ENCODE measurements around the gene L3MBTL1.

The L3MBTL1 gene

DNA sequence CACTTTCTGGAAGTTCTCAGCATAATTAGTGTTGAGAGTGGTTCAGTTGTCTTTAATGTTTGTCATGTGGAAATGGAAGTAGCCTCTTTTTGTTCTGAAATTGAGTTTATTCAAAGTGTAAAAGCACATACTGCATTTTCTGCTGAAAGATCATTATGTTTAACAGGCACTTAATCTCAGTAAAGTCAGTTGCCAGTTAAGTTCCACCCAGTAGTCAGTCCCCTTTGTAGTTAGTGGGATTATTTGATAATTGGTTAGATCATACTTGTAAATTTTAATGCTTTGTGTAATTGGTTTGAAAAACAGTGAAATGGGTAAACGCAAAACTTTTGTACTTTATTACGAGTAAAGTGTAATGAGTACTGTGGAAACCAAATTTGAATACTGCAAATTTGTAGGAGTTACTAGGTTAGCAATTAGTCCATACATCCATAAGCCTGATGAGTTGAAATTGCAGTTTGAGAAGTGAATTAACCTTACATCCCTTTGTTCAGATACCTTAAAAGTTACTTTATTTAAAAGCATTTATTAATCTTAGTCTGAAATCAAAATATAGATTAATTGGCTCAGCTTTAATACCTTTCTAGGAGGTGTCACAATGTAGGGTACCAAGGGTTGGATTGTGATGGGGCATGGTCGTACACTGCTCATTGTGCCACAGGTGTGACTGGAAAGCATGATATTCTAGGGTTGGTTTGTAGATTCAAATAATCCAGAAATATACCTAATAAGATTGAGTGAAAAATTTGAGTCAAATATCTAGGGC, 45.4 kb upstream of the L3MBTL1 start:
- TF ChIP-seq, protein P1, sequence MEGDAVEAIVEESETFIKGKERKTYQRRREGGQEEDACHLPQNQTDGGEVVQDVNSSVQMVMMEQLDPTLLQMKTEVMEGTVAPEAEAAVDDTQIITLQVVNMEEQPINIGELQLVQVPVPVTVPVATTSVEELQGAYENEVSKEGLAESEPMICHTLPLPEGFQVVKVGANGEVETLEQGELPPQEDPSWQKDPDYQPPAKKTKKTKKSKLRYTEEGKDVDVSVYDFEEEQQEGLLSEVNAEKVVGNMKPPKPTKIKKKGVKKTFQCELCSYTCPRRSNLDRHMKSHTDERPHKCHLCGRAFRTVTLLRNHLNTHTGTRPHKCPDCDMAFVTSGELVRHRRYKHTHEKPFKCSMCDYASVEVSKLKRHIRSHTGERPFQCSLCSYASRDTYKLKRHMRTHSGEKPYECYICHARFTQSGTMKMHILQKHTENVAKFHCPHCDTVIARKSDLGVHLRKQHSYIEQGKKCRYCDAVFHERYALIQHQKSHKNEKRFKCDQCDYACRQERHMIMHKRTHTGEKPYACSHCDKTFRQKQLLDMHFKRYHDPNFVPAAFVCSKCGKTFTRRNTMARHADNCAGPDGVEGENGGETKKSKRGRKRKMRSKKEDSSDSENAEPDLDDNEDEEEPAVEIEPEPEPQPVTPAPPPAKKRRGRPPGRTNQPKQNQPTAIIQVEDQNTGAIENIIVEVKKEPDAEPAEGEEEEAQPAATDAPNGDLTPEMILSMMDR (IDR thresholded peaks at IDR 0.05; ENCODE audit: low read depth, low read length): no peak
- TF ChIP-seq MYC (IDR thresholded peaks at IDR 0.05; ENCODE audit: low read depth, low read length): no peak
- TF ChIP-seq, protein P2, sequence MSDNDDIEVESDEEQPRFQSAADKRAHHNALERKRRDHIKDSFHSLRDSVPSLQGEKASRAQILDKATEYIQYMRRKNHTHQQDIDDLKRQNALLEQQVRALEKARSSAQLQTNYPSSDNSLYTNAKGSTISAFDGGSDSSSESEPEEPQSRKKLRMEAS (IDR thresholded peaks at IDR 0.05; ENCODE audit: low read depth, low read length): no peak
- no peak for TF ChIP-seq POLR2A (IDR thresholded peaks at IDR 0.05; ENCODE audit: extremely low read depth, insufficient read length)
- no peak overlapping the region for H3K4me3 ChIP-seq (ENCODE audit: low read depth, low read length)
- no peak for DNase-seq (ENCODE audit: low read depth)

DNA sequence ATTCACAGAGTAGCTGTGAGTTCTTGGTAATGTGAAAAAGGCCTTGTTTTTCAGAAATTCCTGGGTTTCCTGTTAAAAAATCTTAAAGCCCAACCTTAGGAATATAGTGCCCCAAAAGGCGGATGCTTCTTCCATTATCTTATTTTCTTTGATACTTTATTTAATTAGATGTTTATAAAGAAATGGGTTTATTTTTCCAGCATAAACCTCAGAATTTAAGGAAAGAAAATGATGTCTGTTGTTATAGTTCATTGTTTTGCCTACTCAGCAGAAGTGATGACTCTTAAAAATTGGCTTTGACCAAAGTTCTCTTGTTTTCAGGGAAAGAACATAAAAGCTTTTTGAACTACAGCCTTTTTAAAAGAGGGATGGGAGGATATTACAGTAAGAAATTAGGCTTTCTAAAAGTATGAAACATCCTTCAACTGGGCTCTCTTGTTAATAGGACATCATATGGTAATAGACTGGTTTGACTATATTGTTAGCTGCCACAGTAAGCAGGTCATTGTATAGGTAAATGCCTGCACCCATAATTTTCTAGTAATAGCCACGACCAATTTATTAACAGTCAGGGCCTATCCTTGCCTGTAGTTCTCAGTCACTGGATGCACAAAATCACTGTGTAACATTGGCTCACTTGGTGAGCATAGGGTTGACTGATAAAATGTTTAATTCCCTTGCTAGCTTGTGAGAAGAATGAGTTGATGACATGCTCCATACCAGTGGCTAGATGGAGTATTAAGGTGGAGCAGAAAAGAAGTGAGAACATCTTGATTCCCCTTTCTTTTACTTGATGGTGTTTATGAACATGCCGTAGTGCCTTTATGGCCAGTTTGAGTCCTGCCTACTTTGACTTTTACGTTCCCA, 44.6 kb upstream of the L3MBTL1 start:
- H3K4me3 ChIP-seq (ENCODE audit: low read depth, low read length): no peak overlapping the region
- TF ChIP-seq MYC (IDR thresholded peaks at IDR 0.05; ENCODE audit: low read depth, low read length) (no peak), POLR2A (IDR thresholded peaks at IDR 0.05; ENCODE audit: extremely low read depth, insufficient read length) (no peak)
- TF ChIP-seq, protein P2 (IDR thresholded peaks at IDR 0.05; ENCODE audit: low read depth, low read length): no peak
- TF ChIP-seq, protein P1 (IDR thresholded peaks at IDR 0.05; ENCODE audit: low read depth, low read length): no peak
- DNase-seq (ENCODE audit: low read depth): no peak

DNA sequence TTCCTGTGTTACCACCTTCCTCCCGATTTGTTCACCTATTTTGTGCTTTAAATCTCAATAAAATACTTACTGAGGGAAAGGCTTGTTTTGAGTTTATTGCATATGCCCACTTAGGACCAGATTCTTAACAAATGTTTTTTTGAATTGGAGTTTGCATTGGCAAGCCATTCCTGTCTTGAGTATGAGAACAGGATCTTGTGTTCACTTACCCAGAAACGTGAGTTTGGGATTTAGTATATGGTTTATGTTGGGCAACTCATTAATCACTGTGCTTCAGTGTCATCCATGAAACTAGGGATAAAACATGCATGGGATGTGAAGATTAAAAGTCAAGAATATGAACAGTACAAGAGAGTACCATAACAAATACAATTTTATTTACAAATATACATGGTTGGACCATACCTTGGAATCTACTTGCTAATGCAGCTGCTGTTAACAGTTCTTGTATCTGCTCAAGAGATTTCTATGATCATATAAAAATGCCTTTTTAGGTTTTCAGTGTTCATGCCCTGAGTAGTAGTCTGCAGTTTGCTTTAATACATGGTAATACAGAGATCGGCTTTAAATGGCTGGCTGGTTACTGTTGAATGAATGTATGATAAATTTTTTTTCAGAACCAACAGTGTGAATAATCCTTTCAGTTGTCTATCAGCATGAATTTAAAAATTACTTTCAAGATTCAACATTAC, 43.8 kb upstream of the L3MBTL1 start:
- TF ChIP-seq, protein P1 (IDR thresholded peaks at IDR 0.05; ENCODE audit: low read depth, low read length): no peak
- TF ChIP-seq POLR2A (IDR thresholded peaks at IDR 0.05; ENCODE audit: extremely low read depth, insufficient read length): no peak
- TF ChIP-seq MYC (IDR thresholded peaks at IDR 0.05; ENCODE audit: low read depth, low read length): no peak
- TF ChIP-seq, protein P2 (IDR thresholded peaks at IDR 0.05; ENCODE audit: low read depth, low read length): no peak
- H3K4me3 ChIP-seq (ENCODE audit: low read depth, low read length): no peak overlapping the region
- DNase-seq (ENCODE audit: low read depth): no peak

DNA sequence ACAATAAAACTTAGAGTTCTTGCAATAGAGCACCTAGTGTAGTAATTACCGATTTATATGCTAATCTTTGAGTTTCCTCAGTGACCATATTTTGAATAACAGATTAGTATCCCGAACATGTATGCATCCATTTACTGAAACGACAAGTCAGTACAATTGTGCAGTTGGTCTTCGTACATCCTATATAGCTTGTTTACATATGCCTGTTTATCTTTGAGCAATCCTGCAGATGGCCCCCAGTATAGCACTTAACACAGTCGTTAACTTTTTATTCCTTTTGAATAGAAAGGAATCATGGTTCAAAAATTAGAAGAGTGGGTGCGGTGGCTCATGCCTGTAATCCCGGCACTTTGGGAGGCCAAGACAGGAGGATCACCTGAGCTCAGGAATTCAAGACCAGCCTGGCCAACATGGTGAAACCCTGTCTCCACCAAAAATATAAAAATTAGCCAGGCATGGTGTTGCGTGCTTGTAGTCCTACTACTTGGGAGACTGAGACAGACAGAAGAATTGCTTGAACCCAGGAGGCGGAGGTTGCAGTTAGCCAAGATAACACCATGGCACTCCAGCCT, 43.2 kb upstream of the L3MBTL1 start:
- H3K4me3 ChIP-seq (ENCODE audit: low read depth, low read length): no peak overlapping the region
- DNase-seq (ENCODE audit: low read depth): no peak
- TF ChIP-seq, protein P2 (IDR thresholded peaks at IDR 0.05; ENCODE audit: low read depth, low read length): no peak
- TF ChIP-seq, protein P1 (IDR thresholded peaks at IDR 0.05; ENCODE audit: low read depth, low read length): no peak
- TF ChIP-seq POLR2A (IDR thresholded peaks at IDR 0.05; ENCODE audit: extremely low read depth, insufficient read length) (no peak), MYC (IDR thresholded peaks at IDR 0.05; ENCODE audit: low read depth, low read length) (no peak)

DNA sequence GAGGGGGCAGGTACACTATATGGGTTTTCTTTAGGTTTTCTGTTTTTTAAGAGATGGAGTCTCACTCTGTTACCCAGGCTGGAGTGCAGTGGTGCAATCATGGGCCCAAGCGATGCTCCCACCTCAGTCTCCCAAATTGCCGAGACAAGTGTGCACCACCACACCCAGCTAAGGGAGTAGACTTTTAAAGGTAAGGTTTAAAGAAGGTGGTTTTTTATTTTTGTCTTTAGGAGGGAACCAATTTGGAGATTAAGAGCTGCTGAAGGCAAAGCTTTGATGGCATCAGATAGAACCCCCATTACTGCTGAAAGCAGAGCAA, 41.9 kb upstream of the L3MBTL1 start:
- TF ChIP-seq MYC (IDR thresholded peaks at IDR 0.05; ENCODE audit: low read depth, low read length): no peak
- TF ChIP-seq POLR2A (IDR thresholded peaks at IDR 0.05; ENCODE audit: extremely low read depth, insufficient read length): no peak
- TF ChIP-seq, protein P1 (IDR thresholded peaks at IDR 0.05; ENCODE audit: low read depth, low read length): no peak
- TF ChIP-seq, protein P2 (IDR thresholded peaks at IDR 0.05; ENCODE audit: low read depth, low read length): no peak
- no peak overlapping the region for H3K4me3 ChIP-seq (ENCODE audit: low read depth, low read length)
- no peak for DNase-seq (ENCODE audit: low read depth)

All from NB4 (cell line).